Gastroesophageal sphincter (tissue), 3 donors: Measurements from ENCODE around the gene PODXL2.

Experiments used
- CTCF ChIP-seq, 4 experiments: fragments of 200-600 bp in 2 of 4; fragments of 450-650 bp in 2 of 4; sonication (generic) in 1 of 4; IDR thresholded peaks; one replicate each; pipeline ENCODE4 v1.5.1; 2017 to 2019; ENCODE audit warnings: antibody characterized with exemption in 4 of 4, mild to moderate bottlenecking in 2 of 4, moderate library complexity in 2 of 4
- EP300 ChIP-seq: sonication (generic); formaldehyde crosslinking; IDR thresholded peaks from one replicate; pipeline ENCODE4 v1.6.1; 2017; ENCODE audit warnings: antibody characterized with exemption, mild to moderate bottlenecking
- POLR2A ChIP-seq, 2 donors: fragments of 450-650 bp; IDR thresholded peaks; one replicate each; pipeline ENCODE4 v1.6.1; 2017; ENCODE audit warnings: antibody characterized with exemption in 2 of 2, mild to moderate bottlenecking in 2 of 2, moderate library complexity in 1 of 2
- POLR2AphosphoS5 ChIP-seq: sonication (generic); formaldehyde crosslinking; IDR thresholded peaks from one replicate; pipeline ENCODE4 v1.6.1; 2017; ENCODE audit warnings: antibody characterized with exemption

- TF ChIP-seq POLR2A (IDR thresholded peaks at IDR 0.05) (no peak), POLR2AphosphoS5 (no peak), CTCF (IDR thresholded peaks at IDR 0.05) (no peak), EP300 (no peak)
These were observed 88.6 kb downstream of the PODXL2 start for GRCh38 chr3:127717357-127718244.
